Subcutaneous adipose tissue (tissue), 4 donors: Measurements from ENCODE around the gene LAMB4. TPM values are rescaled to one million over a fixed set of nuclear protein-coding genes. Genes with fewer than 3 reads are reported as not detected.

Experiments
- total RNA-seq, 4 donors: library from RNA; depleted of rRNA; stranded (reverse); fragments of >200 nt; gene quantifications; one replicate each; pipeline ENCODE4 v1.1.0, GENCODE V29; 2016
- TF ChIP-seq, protein P1 (sequence below): fragments of 450-650 bp; IDR thresholded peaks from one replicate; pipeline ENCODE4 v1.5.1; 2016; ENCODE audit warnings: low read depth, mild to moderate bottlenecking, control low read depth, antibody characterized with exemption, moderate library complexity

The LAMB4 gene
- total RNA-seq, 4 donors from 2014 or later = not detected

DNA sequence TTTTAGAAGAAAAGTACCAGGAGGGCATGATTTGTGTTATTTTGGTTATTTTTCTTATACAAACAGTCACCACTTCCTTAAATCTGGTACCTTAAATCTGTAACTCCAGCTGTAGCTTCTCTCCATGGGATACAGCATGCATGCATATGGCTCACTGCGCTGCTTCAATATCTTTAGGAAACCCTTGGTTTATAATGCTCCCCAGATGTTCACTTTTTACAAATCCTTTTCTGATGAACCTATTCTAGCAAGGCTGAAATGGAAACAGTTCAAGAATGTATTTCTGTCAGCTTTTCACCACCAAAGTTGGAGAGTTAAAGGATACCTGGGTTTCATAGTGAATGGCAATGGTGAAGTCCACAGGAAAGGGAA is 50.9 kb downstream of the LAMB4 start:
- TF ChIP-seq, protein P1, sequence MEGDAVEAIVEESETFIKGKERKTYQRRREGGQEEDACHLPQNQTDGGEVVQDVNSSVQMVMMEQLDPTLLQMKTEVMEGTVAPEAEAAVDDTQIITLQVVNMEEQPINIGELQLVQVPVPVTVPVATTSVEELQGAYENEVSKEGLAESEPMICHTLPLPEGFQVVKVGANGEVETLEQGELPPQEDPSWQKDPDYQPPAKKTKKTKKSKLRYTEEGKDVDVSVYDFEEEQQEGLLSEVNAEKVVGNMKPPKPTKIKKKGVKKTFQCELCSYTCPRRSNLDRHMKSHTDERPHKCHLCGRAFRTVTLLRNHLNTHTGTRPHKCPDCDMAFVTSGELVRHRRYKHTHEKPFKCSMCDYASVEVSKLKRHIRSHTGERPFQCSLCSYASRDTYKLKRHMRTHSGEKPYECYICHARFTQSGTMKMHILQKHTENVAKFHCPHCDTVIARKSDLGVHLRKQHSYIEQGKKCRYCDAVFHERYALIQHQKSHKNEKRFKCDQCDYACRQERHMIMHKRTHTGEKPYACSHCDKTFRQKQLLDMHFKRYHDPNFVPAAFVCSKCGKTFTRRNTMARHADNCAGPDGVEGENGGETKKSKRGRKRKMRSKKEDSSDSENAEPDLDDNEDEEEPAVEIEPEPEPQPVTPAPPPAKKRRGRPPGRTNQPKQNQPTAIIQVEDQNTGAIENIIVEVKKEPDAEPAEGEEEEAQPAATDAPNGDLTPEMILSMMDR = no peak

DNA sequence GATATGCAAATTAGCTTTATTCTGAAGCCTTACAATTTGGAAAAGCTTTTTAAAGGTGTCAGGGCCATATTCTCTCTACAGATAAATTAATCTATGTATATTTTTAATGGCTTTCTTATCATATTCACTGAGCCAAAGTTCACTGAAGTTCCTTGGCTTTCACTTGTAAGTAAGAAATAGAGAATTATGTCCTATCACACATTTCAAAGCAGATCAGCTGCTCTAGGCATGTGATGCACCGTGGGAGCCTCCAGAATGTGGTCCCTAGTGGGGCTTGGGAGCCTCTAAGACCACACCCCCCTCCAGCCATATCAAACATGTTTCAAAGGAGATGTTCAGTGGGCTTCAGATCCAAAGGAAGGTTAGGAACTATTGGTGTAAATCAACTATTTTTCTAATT is 51.5 kb downstream of the LAMB4 start:
- TF ChIP-seq, protein P1 = no peak

DNA sequence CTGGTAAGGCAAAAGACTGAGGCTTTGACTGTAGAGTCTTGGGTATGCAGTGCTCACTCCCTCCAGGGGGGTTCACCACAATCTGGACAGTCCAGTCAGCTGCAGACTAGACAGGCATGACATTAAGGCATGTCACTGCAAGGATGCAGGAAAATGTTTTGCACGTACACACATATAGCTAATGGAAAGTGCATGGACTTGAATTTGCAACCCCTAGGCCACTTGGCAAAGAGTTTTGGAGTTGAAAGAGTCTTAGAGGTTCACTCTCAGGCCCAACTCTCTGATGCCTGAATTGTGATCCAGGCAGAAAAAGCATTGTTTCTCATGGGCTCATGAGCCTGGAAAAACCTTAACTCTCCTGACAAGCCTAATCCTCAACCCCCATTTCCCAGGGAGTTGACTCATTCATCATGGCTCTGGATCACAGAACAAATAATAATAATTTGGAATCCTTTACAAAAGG is 51.9 kb downstream of the LAMB4 start:
- TF ChIP-seq, protein P1 = no peak

DNA sequence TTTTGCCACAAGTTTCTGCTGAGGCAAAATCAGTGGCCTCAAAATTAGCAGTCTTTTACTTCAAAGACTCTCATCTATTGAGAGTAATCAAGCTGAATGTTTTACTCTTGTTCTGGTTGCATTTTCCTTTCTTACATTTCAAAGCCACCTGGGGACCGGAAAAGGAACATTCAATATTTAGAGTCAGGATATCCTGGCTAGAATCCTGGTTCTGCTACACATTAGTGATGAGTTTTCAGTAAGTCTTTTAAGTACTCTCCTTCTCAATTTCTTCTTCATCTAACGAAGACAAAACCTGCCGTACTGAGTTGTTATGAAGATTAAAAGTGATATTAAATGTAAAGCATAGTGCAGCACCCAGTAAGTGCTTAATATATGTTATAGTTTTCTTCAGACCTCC is 52.5 kb downstream of the LAMB4 start:
- TF ChIP-seq, protein P1 = no peak

DNA sequence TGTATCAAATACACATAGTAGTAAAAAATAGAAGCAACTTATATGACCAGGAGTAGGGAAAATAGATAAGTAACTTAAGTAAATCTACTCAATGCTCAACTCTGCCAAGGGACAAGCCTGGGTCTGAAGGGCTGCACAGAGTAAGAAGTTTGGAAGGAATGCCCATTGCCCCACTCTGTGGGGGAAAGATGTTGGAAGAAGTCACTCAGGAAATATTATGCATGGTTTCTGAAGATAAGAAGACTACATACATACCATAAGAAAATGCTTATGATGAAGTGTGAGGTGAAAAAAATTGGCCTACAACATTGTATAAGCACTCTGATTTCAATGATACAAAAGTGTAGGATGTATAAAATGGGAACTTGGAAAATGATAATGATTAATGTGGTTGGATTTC is 54.0 kb downstream of the LAMB4 start:
- TF ChIP-seq, protein P1 = no peak

DNA sequence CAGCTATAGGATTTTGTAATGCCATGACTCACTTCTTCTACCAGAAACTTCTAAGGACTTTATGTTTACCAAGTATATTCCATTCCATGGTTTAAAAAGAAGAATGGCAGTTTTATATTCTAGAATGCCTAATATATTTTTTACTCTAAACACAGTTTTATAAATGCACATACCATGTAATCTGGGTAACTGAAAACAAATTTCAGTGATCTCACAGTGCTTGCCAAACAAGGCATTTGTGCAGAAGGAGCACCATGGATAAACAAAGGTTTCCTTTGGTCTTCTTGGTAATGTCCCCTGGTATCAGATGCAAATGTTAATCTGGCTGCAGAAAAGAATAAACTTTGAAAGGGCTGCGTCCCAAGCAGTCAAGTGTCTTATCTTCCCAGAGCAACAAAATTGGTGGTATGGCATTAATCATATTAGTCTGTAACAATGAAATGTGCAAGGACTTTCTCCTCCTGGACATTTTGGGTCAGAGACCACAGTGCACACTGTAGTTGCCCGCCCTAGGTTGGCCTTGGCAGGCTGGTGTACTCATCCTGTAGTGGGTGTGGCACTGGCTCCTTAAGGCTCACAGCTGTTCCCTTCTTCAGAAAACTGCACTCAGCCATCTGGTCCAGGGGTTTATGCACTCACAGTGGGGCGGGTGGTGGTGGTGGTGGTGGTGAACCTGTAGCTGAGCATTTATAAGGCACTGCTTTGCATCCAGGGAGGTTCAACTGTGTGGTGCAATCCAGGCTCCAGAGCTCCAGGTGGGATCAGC is 56.7 kb downstream of the LAMB4 start:
- TF ChIP-seq, protein P1 = no peak

DNA sequence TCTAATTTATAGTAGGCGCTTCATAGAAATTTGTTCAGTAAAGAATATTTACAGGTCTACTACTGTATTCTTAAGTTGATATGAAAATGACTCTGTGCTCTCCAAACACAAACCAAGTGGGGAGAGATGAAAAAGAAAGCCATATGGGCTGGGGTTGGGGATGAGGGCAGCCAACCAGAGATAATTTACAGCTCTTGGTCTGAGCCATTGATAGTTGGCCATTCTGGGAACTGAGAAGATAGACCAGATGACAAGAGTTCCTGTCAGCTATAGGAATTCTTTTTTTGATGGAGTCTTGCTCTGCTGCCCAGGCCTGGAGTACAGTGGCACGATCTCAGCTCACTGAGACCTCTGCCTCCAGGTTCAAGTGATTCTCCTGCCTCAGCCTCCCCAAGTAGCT is 57.4 kb downstream of the LAMB4 start:
- TF ChIP-seq, protein P1 = no peak
